Measurements from ENCODE around the gene BRWD1.
"Not testable (repeated sequence)": the region's sequence is repeated elsewhere in the genome, so short reads cannot be mapped to it uniquely, and the experiment has no call there.

The BRWD1 gene

DNA sequence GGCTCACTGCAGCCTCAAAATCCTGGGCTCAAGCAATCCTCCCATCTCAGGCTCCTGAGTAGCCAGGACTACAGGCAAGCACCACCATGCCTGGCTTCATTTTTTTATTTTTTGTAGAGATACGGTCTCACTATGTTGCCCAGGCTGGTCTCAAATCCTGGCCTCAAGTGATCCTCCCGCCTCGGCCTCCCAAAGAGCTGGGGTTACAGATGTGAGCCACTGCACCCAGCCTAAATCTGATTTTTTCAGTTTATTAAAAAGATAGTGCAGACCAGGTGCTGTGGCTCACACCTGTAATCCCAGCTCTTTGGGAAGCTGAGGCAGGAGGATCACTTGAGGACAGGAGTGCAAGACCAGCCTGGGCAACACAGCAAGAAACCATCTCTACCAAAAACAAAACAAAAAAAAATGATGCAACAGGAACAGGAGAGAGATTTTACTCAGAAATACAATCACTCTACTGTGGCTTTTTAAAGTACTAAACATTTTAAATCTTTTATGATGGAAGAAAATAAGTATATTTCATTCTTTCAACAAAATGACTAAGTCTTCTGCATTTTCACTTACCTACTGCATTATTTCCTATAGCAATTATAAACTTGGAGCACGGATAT, 132.1 kb downstream of the BRWD1 start:
- FAIRE-seq = no peak
- no peak for DNase-seq (ENCODE audit: extremely low spot score, insufficient read length, low read depth)

DNA sequence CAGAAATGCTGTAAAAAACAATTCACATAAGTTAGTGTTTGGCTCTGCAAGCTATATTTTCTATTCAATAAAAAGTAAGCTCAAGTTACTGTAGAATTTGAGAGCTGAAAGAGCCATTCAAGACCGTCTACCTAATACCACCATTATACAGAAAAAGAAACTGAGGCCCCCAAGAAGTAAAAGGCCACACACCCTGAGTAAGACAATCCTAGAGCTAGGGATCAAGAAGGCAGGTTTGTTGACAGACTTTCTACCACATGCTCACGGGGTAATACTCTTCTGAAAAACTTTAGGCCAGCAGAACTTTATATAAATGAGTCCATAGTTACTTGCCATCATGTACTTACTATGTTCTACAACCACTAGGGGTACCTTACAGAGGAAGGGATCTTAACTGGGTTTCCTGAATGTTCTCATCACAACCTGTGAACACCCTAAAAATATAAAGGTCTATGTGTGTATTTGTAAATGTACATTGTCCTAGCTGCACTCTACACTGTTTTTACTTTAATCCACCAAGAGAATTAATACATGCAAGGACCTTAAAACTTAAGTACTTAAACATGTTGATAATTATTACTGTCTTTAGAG, 132.9 kb downstream of the BRWD1 start:
- no peak for FAIRE-seq
- DNase-seq (ENCODE audit: extremely low spot score, insufficient read length, low read depth) = no peak

DNA sequence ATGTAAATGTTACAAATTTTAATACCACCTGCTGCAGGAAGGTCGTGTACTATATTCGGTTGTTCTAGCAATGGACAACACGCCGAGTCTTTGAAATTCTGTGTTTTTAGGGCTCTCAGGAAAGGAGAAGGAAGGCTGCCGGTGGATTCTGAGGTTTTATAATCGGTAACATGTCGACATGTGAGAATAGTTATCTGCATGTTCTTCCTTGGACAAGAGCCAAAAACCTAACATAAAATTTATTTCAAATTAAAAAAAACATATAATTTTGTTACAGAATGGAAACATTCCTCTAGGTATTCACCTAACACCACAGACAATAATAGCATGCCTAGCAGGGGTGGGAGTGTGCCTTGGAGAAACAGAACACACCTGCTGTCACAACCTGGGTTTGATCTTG, 135.0 kb downstream of the BRWD1 start:
- no peak for DNase-seq (ENCODE audit: extremely low spot score, insufficient read length, low read depth)
- FAIRE-seq = no peak

DNA sequence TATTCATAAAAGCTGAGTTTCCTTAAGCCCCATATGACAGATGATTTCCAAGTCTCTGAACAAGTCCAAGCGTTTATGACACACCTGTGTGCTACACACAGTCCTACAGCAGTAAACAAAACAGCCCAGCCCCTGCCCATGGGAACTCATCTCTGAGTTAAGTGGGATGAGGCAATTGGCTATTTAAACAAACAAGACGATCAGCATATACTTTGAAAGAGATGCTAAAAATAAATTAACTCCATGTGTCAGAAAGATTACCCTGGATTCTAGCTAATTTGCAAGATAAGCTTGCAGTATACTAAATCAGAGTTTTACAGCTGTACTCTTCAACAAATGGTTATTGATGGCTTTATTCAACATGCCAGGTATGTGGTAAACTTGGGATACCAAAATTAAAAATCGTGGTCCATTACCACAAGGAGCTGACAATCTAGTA, 137.1 kb downstream of the BRWD1 start:
- FAIRE-seq (no peak), DNase-seq (ENCODE audit: extremely low spot score, insufficient read length, low read depth) (no peak)

DNA sequence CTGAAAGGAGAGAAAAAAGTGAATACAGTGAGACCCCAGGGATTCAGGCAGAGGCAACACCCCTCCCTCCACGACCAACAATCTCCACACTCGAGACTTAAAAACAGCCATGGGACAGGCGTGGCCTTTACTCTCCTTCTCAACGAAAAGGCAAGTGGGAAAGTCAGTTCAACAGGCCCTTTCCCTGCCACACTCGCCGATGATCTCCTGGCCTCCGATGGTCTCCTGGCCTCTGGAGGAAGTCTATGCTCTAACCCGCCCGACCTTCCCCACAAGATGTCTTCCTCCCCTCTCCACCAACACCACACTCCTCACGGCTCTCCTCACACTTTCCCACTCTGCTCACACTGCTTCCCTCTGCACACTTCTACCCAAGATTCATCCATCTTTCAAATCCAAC, 137.8 kb downstream of the BRWD1 start:
- FAIRE-seq = no peak
- DNase-seq (ENCODE audit: extremely low spot score, insufficient read length, low read depth) = no peak

DNA sequence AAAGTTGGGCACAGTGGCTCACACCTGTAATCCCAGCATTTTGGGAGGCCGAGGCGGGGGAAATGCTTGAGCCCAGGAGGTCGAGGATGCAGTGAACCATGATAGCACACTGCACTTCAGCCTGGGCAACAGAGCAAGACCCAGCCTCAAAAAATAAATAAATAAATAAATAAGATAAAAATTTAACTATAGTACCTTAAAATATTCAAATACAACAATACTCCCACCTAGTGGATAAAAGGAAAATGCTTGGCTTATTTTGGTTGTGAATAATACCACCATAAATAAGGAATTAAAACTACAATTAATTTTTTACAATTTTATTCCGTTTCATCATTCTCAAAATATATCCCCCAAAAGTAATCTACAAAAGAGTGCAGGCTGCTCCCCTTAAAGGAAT, 138.3 kb downstream of the BRWD1 start:
- FAIRE-seq = no peak
- DNase-seq (ENCODE audit: extremely low spot score, insufficient read length, low read depth) = no peak

DNA sequence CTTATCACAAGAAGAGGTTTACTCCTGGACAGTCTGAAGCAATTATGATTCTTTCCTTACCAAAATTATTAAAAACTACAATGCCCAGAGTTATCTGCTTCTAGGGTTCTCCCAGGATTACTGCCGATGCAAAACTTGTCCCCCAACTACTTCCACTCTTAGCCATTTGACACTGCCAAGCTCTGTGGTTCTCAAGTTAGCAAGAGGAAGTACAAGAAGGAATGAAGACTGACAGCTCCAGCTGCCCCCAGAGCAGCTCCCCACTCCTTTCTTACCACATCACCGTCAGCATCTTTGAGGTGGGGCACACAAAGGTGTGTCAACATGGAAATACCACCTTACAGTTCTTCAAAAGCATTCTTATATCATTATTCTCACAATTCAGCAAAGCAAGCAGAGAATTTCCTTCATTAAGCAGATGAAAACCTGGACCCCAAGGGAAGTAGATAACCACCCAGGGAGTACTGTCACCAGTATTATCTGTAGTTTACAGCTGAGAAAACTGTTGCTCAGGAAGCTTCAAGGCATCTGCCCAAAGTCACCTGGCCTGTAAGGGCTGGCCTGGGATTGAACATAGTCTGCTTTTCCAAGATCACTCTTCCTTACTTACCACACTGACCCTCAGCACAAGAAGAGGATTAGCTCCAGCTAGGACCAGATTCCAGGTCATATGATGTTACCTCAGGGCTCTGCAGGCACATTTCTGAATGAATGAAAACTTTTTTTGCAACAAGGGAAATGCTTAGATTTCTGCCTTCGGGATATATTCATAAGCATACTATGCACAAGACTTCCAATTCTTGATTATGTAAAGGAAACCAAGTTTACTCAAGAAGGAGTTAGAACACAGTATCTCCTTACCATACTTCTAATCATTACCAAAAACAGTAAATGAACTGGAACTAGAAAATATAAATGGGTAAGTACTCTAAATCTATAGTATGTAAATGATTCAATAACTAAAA, 139.4 kb downstream of the BRWD1 start:
- no peak for DNase-seq (ENCODE audit: extremely low spot score, insufficient read length, low read depth)
- no peak for FAIRE-seq

DNA sequence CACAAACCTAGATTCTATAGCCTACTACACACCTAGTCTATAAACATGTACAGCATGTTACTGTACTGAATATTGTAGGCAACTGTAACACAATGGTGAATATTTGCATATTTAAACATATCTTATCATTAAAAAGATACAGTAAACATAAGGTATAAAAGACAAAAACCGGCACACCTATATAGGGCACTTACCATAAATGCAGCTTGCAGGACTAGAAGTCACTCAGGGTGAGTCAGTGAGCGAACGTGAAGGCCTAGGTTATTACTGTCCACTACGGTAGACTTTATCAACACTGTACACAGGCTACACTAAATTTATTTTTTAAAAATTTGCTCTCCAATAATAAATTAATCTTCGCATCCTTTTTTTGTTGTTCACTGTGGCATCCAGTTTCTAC, 143.5 kb downstream of the BRWD1 start:
- DNase-seq (ENCODE audit: extremely low spot score, insufficient read length, low read depth) = no peak
- no peak for FAIRE-seq

DNA sequence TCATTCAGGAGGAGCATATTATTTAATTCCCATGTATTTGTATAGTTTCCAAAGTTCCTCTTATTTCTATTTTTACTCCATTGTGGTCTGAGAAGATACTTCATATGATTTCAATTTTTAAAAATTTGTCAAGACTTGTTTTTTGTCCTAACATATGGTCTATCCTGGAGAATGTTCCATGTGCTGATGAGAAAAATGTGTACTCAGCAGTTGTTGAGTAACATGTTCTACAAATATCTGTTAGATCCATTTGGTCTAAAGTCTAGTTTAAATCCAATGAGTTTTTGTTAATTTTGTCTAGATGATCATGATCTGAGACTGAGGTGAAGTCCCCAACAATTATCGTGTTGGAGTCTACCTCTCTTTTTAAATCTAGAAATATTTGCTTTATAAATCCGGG, 144.6 kb downstream of the BRWD1 start:
- no peak for FAIRE-seq

DNA sequence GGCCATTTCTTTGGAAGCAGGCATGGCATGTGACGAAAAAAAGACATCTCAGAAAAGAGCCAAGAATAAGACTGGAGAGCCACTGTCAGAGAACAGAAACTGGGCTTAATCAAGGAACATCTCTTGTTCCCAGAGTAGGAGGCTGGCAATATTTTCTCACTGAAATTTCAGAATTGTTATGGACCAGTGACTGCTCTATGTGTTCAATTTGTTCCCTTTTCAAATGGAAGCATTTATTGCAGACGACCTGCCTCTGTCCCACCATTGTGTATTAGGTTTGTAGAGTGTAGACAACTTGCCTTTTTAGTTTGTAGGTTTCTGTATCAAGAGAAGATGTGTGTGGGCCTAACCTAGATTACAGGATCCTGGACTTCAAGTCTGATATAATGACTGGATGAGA, 148.9 kb downstream of the BRWD1 start:
- no peak for FAIRE-seq
- DNase-seq (ENCODE audit: extremely low spot score, insufficient read length, low read depth) = no peak

More for the DNA sequence above, 144.6 kb downstream of the BRWD1 start:
- DNase-seq (ENCODE audit: extremely low spot score, insufficient read length, low read depth) = no peak

DNA sequence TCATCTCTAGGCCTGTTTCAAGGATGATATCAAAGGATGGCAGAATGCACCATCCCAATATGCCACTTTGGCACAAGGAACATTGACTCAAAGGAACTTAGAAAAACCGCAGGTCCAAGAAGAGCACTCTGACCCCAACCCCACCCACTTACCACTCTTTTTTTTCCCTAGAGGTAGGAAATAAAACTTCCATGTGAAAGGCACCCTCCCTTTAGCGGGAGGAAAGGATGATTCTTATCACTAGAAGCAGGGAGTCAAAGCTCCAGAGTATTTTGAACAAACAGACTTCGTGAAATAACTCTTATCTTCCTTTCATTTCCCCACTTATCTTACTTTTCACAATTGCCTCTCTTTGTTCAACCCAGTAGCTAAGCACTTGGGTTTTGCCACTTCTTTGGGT, 152.4 kb downstream of the BRWD1 start:
- FAIRE-seq (no peak), DNase-seq (ENCODE audit: extremely low spot score, insufficient read length, low read depth) (no peak)

DNA sequence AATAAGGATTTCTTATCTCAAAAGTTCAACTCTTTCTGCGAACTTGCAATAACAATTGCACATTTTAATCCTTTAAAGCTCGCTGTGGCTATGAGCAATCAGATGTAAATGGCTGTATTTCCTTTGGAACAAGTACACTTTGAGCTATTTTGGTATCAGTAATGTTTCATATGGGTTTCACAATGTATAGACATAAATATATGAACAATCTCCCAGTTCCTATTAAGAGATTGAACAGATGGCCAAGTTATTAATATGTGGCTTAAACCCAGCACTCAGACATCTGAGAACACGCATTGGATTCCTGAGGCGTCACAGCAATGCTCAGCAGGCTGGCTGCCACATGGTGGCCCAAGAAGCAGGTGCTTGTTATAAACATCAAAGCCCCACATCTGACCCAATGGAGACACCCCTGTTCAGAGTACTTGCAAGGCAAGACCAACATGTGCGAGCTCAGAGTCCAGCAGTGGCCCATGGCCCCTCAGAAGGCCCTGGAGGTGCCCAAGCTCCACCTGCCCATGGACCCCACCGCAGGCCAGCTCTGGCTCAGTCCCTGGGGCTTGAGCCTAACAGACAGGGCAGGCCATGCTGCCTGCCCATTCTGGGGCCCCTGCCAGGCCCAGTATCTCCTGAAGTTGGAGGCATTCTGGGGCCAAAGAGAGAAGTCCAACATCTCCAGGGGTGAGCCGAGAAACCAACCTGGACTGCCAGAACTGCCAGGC, 153.9 kb downstream of the BRWD1 start:
- no peak for DNase-seq (ENCODE audit: extremely low spot score, insufficient read length, low read depth)
- no peak for FAIRE-seq

DNA sequence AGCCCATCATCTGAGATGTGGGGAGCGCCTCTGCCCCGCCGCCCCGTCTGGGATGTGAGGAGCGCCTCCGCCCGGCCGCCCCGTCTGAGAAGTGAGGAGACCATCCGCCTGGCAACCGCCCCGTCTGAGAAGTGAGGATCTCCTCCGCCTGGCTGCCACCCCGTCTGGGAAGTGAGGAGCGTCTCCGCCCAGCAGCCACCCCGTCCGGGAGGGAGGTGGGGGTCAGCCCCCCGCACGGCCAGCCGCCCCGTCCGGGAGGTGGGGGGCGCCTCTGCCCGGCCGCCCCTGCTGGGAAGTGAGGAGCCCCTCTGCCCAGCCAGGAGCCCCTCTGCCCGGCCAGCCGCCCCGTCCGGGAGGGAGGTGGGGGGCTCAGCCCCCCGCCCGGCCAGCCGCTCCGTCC, 156.2 kb downstream of the BRWD1 start:
- DNase-seq (ENCODE audit: extremely low spot score, insufficient read length, low read depth); FAIRE-seq: not testable (repeated sequence)

DNA sequence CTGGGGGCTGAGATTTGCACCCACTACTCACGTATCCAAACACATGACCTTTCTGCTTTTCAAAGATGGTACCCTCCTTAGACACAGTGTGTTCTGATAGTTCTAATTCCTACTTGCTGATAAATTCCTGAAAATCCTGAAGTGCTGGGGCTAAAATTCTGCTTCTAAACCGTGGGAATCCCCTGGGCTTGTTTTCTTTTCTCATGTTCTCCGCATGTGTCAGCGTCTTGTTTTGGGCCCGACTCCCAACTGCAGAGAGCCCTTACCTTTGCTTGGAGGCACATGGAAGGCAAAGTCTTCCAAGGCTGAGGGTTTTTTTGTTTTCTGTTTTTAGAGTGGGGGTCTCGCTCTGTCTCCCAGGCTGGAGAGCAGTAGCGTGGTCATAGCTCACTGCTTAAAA, 157.4 kb downstream of the BRWD1 start:
- FAIRE-seq = no peak
- DNase-seq (ENCODE audit: extremely low spot score, insufficient read length, low read depth) = no peak

DNA sequence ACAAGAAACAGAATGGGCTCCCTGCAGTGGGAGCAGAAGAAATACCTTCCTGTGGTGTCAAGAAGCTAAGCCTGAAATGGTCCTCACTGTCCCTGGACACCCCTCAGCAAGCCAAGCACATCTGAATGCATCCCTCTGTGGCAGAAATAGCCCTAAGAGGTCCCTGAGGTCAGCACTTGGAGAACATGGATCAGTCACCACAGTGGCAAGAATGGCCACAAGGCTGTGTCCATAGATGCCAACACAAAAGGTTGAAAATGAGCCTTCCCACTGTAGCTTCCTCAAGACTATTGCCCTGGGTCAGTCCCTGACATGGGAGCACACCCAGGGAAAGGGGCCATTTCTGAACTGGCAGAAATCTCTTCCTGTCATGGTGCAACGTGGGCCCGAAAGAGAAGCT, 157.9 kb downstream of the BRWD1 start:
- no peak for FAIRE-seq
- DNase-seq (ENCODE audit: extremely low spot score, insufficient read length, low read depth) = no peak

DNA sequence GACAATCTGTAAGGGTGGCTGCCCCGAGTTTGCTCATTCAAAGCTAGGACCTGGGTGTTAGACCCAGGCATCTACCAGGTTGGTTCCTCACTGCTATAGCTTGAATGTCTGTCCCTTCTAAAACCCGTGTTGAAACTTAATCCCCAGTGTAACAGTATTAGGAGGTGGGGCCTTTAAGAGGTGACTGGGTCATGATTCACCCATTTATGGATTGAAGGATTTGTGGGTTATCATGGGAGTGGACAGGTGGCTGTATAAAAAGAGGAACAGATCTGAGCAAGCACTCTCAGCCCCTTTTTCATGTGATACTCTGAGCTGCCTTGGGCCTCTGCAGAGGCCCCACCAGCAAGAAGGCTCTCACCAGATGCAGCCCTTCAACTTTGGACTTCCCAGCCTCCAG, 159.6 kb downstream of the BRWD1 start:
- no peak for FAIRE-seq
- DNase-seq (ENCODE audit: extremely low spot score, insufficient read length, low read depth) = no peak

DNA sequence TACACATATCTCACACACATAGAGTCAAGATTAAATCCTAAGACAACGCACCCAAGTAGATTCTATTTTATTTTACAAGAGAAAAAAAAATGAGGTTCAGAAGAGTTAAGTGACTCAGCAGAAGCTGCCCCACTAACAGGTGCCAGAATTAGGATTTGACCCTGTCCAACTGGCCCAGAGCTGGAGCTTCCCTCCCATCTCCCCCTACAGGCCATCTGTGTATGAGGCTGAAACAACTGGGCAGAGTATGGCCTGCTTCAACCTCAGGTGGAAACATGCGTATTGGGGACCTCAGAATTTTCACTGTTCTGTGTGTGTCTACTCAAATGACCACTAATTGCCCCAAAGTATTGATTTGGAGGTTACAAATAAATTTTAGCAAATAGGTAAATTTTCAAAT, 160.1 kb downstream of the BRWD1 start:
- DNase-seq (ENCODE audit: extremely low spot score, insufficient read length, low read depth) = no peak
- no peak for FAIRE-seq

DNA sequence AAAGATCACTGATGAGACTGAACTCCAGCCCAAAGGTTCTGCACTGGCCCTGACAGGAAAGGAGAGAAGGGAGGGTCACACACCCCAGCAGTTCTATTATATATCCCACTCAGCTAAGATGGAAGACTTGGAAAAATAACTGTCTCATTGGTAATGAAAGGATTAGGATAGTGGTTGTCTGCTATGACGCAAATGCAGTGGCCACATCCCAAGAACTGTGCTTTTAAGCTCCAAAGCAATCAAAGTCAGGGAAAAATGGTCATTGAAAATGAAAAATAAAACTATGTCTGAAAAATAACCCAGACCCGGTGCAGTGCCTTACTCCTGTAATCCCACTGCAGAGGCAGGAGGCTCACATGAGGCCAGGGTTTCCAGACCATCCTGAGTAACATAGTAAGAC, 161.2 kb downstream of the BRWD1 start:
- no peak for DNase-seq (ENCODE audit: extremely low spot score, insufficient read length, low read depth)
- no peak for FAIRE-seq

DNA sequence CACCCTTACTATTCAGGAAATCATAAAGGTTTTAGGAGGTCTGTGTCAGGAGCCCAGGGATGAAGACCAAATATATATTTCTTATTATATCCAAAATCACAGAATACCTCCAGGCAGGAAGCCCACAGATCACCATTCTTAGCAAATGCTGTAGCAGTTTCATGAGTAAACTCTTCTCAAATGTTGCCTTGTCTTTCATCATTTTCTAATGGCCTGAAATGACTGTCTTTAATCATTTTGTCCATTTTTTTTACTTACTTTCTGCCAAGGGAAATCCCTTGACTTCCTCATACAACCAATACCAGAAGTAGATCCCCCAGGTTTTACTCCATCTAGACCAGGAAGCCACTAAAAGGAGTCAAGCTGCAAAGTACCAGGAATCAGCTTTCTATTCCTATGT, 162.6 kb downstream of the BRWD1 start:
- DNase-seq (ENCODE audit: extremely low spot score, insufficient read length, low read depth) = no peak
- FAIRE-seq = no peak

DNA sequence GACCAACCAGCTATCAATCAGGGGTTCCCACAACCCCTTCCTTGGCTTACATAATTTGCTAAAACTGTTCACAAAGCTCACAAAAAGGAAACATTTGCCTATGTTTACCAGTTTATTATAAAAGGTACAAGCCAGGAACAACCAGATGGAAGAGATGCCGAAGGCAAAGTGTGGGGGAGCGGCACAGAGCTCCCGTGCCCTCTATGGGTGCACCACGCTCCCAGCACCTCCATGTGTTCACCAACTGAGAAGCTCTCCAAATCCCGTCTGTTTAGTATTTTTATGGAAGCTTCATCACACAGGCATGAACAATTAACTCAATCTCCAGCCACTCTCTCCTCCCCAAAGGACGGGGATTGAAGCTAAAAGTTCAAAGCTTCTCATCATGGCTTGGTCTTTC, 163.1 kb downstream of the BRWD1 start:
- FAIRE-seq = no peak
- DNase-seq (ENCODE audit: extremely low spot score, insufficient read length, low read depth) = no peak

DNA sequence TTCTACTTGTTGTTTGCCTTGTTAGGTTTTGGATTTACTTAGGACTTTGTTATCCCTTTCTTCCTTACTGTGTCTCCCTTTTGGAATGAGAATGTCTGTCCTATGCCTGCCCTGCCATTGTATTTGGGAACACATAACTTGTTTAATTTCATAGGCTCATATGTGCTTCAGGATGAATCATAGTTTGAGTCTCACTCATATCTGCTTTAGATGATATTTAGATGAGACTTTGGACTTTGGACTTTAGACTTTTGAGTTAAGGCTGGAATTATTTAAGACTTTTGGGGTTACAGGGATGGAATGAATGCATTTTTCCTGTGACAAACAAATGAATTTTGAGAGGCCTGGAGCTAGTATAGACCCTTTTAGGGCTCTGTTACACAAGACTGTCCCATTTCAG, 163.6 kb downstream of the BRWD1 start:
- FAIRE-seq = no peak
- no peak for DNase-seq (ENCODE audit: extremely low spot score, insufficient read length, low read depth)
